HG03469 (cell line): ENCODE data around the gene SUSD2.
A peak's percentile ranks its signal among the peaks of the same experiment; 100 is the strongest.

ENCODE experiments used
- ATAC-seq: cut with Tn5 transposase; IDR thresholded peaks from one replicate; pipeline ENCODE4 v1.9.1; 2021; ENCODE audit warnings: mild to moderate bottlenecking, moderate library complexity, moderate number of reproducible peaks; ENCODE audit not compliant: unreplicated experiment

Gene SUSD2

GRCh38 chr22:24153353-24153752 lies 27.9 kb upstream of the SUSD2 start:
- ATAC-seq: no peak

- no peak for ATAC-seq
These were observed 27.3 kb upstream of the SUSD2 start for GRCh38 chr22:24153959-24154358.

- no peak for ATAC-seq
These were observed 26.5 kb upstream of the SUSD2 start for GRCh38 chr22:24154826-24155225.

- no peak for ATAC-seq
These were observed 25.6 kb upstream of the SUSD2 start for GRCh38 chr22:24155627-24156140.

GRCh38 chr22:24156141-24156912 lies 25.0 kb upstream of the SUSD2 start:
- ATAC-seq: no peak

GRCh38 chr22:24156913-24157821 lies 24.1 kb upstream of the SUSD2 start:
- peak; percentile 42 for ATAC-seq

- no peak for ATAC-seq
These were observed 23.5 kb upstream of the SUSD2 start for GRCh38 chr22:24157822-24158135.

GRCh38 chr22:24159650-24160049 lies 21.6 kb upstream of the SUSD2 start:
- ATAC-seq: no peak

- no peak for ATAC-seq
These were observed 20.7 kb upstream of the SUSD2 start for GRCh38 chr22:24160546-24160945.

- ATAC-seq: no peak
These were observed 19.8 kb upstream of the SUSD2 start for GRCh38 chr22:24161485-24161884.

GRCh38 chr22:24161909-24162308 lies 19.4 kb upstream of the SUSD2 start:
- no peak for ATAC-seq

GRCh38 chr22:24162436-24162835 lies 18.9 kb upstream of the SUSD2 start:
- no peak for ATAC-seq

- no peak for ATAC-seq
These were observed 17.0 kb upstream of the SUSD2 start for GRCh38 chr22:24164243-24164642.

GRCh38 chr22:24164940-24165339 lies 16.3 kb upstream of the SUSD2 start:
- ATAC-seq: no peak

GRCh38 chr22:24165673-24166072 lies 15.6 kb upstream of the SUSD2 start:
- ATAC-seq: no peak

- no peak for ATAC-seq
These were observed 14.5 kb upstream of the SUSD2 start for GRCh38 chr22:24166811-24167210.

- no peak for ATAC-seq
These were observed 11.7 kb upstream of the SUSD2 start for GRCh38 chr22:24169439-24170058.

- ATAC-seq: no peak
These were observed 11.1 kb upstream of the SUSD2 start for GRCh38 chr22:24170188-24170587.

GRCh38 chr22:24170632-24171031 lies 10.7 kb upstream of the SUSD2 start:
- no peak for ATAC-seq

- ATAC-seq: no peak
These were observed 9.5 kb upstream of the SUSD2 start for GRCh38 chr22:24171822-24172221.

GRCh38 chr22:24175160-24175808 lies 6.0 kb upstream of the SUSD2 start:
- no peak for ATAC-seq
